Vagina (tissue), 2 donors: ENCODE measurements around the gene WNK2.

Experiments
- CTCF ChIP-seq, 3 experiments: fragments of 450-650 bp in 2 of 3; fragments of 200-600 bp in 1 of 3; sonication (generic) in 1 of 3; IDR thresholded peaks; one replicate each; pipeline ENCODE4 v1.5.1; 2017 to 2019; ENCODE audit warnings: antibody characterized with exemption in 3 of 3, mild to moderate bottlenecking in 2 of 3, moderate library complexity in 2 of 3
- POLR2A ChIP-seq, 2 donors: fragments of 450-650 bp; IDR thresholded peaks; one replicate each; pipeline ENCODE4 v1.6.1; 2017; ENCODE audit warnings: antibody characterized with exemption in 2 of 2, mild to moderate bottlenecking in 2 of 2, moderate library complexity in 2 of 2
- POLR2AphosphoS5 ChIP-seq, 2 donors: sonication (generic); formaldehyde crosslinking; IDR thresholded peaks; one replicate each; pipeline ENCODE4 v1.9.0; 2017; ENCODE audit warnings: antibody characterized with exemption in 2 of 2, mild to moderate bottlenecking in 2 of 2, low read depth in 1 of 2; ENCODE audit not compliant: insufficient read depth in 1 of 2

GRCh38 chr9:93296889-93297480 is 113.0 kb downstream of the WNK2 start:
- no peak for TF ChIP-seq POLR2A (IDR thresholded peaks at IDR 0.05)
- TF ChIP-seq POLR2AphosphoS5 (IDR thresholded peaks at IDR 0.05; ENCODE audit: insufficient read depth in 1 of 2, low read depth in 1 of 2), result no peak
- no peak for TF ChIP-seq CTCF (IDR thresholded peaks at IDR 0.05)
